ENCODE data around the gene SH3RF2. TPM values are rescaled to one million over a fixed set of nuclear protein-coding genes. Genes with fewer than 3 reads are reported as not detected.

Gene SH3RF2
- total and polyA plus RNA-seq, 2 donors (not counting 3 experiments of a cell fraction or from before 2014, with no cell fraction given) = 0.54 to 0.84 TPM

DNA sequence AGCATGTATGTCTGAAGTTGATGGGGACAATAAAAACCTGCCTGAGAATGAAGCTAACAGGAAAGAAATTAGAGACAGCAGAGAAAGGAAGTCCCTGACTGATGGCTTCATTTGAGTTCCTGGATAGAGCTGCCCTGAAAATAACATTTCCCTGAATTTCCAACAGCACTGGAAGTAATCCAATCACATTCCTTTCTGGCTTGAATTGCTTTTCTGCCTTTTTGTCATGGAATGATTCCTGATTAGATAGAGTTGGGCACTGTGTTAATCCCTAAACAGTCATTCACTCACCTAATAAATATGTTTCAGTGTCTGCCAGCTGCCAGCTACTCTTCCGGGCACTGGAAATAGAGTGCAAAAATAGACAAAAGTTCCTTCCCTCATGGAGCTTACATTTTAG, 30.0 kb upstream of the SH3RF2 start:
- H3K9me3 ChIP-seq (replicated peaks; ENCODE audit: control insufficient read depth, insufficient read depth, low read length) = no peaks in the 10 kb centered on the region
- intact Hi-C loops (cut with micrococcal nuclease) = no loop called here
- H4K20me1 ChIP-seq (replicated peaks; ENCODE audit: control insufficient read depth, extremely low read depth, insufficient read depth, low read length) = no peaks in the 10 kb centered on the region
- no TSS peak for BruUV-seq (replicated peaks)
- no peaks in the 10 kb centered on the region for H3K9me1 ChIP-seq (replicated peaks; ENCODE audit: control insufficient read depth, extremely low read depth, insufficient read depth, low read length)
- no peak for DNase-seq (ENCODE audit: low read depth, low spot score)
- no peak overlapping the region for H2AFZ ChIP-seq (ENCODE audit: low read depth, low read length)
- H3K27ac ChIP-seq (ENCODE audit: insufficient read depth, low read depth, low read length) = no peak overlapping the region
- no peak overlapping the region for H3K9ac ChIP-seq (replicated peaks; ENCODE audit: extremely low read depth, insufficient read depth, low read length)
- H3K4me2 ChIP-seq (ENCODE audit: insufficient read depth, low read length) = no peak overlapping the region
- no peaks in the 10 kb centered on the region for H3K27me3 ChIP-seq (ENCODE audit: control insufficient read depth in 2 of 2, insufficient read depth in 2 of 2, low read length in 2 of 2)
- dilution Hi-C loops (cut with MboI; ENCODE audit: extremely low pct_ligation_motif_present, low sequenced_read_pairs) = no loop called here
- CTCF ChIA-PET = interaction anchor here (2.0 kb wide), 1 partner anchor 19 kb away, joined by 7 read pairs; no protein-coding TSS in a partner anchor
- H3K4me3 ChIP-seq (replicated peaks in 1 of 3; ENCODE audit: insufficient read depth in 1 of 3, low read depth in 1 of 3, low read length in 3 of 3) = no peak overlapping the region
- no peaks in the 10 kb centered on the region for H3K4me1 ChIP-seq (ENCODE audit: control insufficient read depth, extremely low read depth, insufficient read depth, low read length)
- FAIRE-seq = no peak
- no peaks in the 10 kb centered on the region for H3K79me2 ChIP-seq (ENCODE audit: control insufficient read depth, insufficient read depth, low read length)
- H3K36me3 ChIP-seq (ENCODE audit: control insufficient read depth in 2 of 2, extremely low read depth in 1 of 2, insufficient read depth in 2 of 2, low read length in 2 of 2) = no peaks in the 10 kb centered on the region
- POLR2A ChIA-PET = no interaction called here
- TF ChIP-seq EZH2 (IDR thresholded peaks at IDR 0.05; ENCODE audit: borderline replicate concordance, low read depth, low read length, severe bottlenecking) (no peak), POLR2A (IDR thresholded peaks at IDR 0.05; ENCODE audit: low read depth, low read length) (no peak), FOS (IDR thresholded peaks at IDR 0.05; ENCODE audit: borderline replicate concordance, insufficient read depth, low read length) (no peak), GATA2 (IDR thresholded peaks at IDR 0.05; ENCODE audit: insufficient read depth, insufficient read length, low read depth, low read length) (no peak), POLR2AphosphoS5 (IDR thresholded peaks at IDR 0.05; ENCODE audit: insufficient read depth, low read depth, low read length) (no peak), JUN (IDR thresholded peaks at IDR 0.05; ENCODE audit: borderline replicate concordance, insufficient read depth, insufficient read length, low read depth) (no peak), MYC (IDR thresholded peaks at IDR 0.05; ENCODE audit: low read depth, low read length) (no peak)
- TF ChIP-seq, protein P1, sequence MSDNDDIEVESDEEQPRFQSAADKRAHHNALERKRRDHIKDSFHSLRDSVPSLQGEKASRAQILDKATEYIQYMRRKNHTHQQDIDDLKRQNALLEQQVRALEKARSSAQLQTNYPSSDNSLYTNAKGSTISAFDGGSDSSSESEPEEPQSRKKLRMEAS (IDR thresholded peaks at IDR 0.05; ENCODE audit: insufficient read depth, insufficient read length) = no peak
- TF ChIP-seq, protein P2, sequence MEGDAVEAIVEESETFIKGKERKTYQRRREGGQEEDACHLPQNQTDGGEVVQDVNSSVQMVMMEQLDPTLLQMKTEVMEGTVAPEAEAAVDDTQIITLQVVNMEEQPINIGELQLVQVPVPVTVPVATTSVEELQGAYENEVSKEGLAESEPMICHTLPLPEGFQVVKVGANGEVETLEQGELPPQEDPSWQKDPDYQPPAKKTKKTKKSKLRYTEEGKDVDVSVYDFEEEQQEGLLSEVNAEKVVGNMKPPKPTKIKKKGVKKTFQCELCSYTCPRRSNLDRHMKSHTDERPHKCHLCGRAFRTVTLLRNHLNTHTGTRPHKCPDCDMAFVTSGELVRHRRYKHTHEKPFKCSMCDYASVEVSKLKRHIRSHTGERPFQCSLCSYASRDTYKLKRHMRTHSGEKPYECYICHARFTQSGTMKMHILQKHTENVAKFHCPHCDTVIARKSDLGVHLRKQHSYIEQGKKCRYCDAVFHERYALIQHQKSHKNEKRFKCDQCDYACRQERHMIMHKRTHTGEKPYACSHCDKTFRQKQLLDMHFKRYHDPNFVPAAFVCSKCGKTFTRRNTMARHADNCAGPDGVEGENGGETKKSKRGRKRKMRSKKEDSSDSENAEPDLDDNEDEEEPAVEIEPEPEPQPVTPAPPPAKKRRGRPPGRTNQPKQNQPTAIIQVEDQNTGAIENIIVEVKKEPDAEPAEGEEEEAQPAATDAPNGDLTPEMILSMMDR (IDR thresholded peaks at IDR 0.05; ENCODE audit: extremely low read depth in 1 of 2, insufficient read depth in 1 of 2, low read depth in 1 of 2, low read length in 2 of 2) = no peak
